Stimulated activated CD4-positive, alpha-beta T cell treated with anti-CD3 and anti-CD28 coated beads, Interleukin-2, amount 100 ng/mL, for 4 hours (primary cell): Measurements from ENCODE around the gene COL25A1.

Source experiments
- DNase-seq: peaks from one replicate; pipeline ENCODE4 v3.0.0-alpha.2; 2020; ENCODE audit warnings: low read depth

The COL25A1 gene

DNA sequence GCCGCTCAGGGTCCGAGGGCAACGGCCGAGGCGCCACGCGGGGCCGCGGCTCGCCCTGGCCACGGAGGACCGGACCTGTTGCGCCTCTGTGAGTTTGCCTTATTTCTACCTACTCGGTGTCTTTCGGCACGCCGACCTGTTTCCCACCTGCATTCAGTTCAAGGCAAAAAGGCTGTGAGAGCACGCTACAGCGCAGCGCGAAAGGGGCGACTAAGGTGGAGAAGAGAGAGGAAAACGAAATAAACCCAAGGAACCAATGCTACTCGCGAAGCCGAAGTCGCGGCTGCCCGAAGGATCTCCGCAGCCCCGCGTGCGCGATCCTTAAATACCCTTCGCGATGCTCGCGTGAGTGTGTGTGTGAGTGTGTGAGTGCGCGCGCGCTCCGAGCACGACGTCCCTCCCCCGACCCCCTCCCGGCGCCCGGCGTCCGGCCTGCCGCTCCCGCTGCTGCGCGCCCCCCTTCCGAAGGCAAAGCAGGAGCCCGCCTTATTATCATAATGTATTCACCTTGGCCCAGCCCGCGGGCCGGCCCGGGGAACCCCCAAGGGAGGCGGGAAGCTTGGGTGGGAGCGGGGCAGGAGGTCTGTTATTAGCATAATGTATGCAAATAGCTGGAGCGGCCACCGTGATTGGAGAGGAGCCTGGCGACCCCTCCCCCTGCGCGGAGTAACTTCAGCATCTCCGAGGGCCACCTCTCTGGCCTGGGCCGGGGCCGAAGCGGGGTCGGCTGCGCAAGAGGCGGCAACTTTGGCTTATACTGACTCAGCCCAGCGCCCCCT lies at the start of gene COL25A1:
TSS of gene COL25A1 (minus strand) at position 298 of the 779 bp plus-strand sequence.
- DNase-seq, result peak; percentile 26

DNA sequence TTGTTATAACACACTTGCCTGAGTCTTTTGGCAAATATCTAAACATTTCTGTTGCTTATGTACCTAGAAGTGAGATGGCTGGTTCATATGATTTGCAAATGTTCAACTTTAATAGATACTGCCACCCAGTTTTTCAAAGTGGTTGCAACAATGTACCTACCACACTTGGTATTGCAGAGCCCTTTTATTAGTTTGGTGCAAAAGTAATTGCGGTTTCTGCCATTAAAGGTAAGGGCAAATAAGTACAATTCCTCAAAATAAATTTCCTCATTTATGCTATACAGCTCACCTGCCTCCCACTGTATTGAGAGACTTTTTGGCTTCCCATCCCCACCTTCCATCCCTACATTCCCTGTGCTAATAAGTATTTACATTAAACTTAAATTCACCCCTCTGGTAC lies 47.7 kb upstream of the COL25A1 start:
- DNase-seq, result no peak

- DNase-seq, result no peak
Observed at GRCh38 chr4:109334129-109335105, 32.0 kb upstream of the COL25A1 start.

DNA sequence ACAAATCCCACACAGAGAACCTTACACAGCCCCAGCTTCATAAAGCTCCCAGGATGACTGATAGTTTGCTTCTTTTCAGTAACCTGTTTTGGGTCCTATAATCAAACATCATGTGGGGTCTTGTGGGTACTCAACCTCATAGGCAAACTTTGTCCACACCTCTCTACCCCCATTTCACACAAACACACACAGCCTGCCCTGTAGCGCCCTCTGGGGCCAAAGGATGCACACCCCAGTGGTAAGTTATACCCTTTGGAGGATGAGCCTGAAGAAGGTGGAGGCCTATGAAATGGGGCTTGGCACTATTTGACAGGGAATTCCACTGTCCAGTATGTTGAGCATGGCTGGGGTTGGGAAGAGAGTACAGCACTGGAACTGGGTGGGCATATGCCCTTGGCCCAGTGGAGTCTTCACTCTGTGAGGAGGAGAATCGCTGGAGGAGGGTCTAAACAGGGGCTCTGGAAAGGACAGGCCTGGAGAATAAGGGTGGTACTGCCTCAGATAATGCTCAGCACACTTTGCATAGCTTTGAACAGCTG lies 30.5 kb upstream of the COL25A1 start:
- no peak for DNase-seq

DNA sequence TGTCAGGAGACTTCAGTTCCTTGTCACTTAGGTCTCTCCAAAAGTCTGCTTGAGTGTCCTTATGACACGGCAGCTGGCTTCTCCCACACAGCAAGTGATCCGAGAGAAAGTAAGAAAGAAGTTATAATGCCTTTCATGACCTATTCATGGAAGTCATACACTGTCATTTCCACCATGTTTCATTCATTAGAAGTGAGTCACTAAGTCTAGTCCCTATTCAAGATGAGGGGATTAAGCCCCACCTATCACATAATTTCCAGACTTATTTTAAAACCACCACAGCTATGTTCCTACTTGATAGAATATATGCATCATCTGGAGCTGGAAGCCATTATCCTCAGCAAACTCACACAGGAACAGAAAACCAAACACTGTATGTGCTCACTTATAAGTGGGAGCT lies 25.2 kb upstream of the COL25A1 start:
- DNase-seq, result no peak

GRCh38 chr4:109325698-109326097 lies 23.2 kb upstream of the COL25A1 start:
- no peak for DNase-seq

DNA sequence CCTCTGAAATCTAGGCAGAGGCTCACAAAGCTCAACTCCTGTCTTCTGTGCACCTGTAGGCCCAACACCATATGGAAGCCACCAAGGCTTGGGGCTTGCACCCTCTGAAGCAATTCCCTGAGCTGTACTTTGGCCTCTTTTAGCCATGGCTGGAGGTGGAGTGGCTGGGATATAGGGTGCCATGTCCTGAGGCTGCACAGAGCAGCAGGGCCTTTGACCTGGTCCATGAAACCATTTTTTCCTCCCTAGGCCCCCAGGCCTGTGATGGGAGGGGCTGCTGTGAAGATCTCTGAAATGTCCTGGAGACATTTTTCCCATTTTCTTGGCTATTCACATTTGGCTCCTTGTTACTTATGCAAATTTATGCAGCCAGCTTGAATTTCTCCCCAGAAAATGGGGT lies 20.9 kb upstream of the COL25A1 start:
- no peak for DNase-seq

DNA sequence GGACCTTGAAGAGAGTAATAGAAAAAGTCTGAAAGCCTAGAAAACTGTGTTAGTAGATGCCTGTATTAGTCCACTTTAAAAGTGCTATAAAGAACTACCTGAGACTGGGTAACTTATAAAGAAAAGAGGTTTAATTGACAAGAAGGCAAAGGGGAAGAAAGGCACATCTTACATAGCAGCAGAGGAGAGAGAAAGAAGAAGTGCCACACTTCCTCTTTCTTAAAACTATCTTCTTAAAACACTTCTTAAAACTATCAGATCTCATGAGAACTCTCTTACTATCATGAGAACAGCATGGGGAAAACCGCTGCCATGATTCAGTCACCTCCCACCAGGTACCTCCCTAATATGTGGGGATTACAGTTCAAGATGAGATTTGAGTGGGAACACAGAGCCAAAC lies 18.8 kb upstream of the COL25A1 start:
- DNase-seq, result no peak

GRCh38 chr4:109319684-109320083 lies 17.2 kb upstream of the COL25A1 start:
- DNase-seq, result no peak

GRCh38 chr4:109319156-109319555 lies 16.7 kb upstream of the COL25A1 start:
- no peak for DNase-seq

GRCh38 chr4:109315818-109316217 lies 13.4 kb upstream of the COL25A1 start:
- DNase-seq, result no peak

DNA sequence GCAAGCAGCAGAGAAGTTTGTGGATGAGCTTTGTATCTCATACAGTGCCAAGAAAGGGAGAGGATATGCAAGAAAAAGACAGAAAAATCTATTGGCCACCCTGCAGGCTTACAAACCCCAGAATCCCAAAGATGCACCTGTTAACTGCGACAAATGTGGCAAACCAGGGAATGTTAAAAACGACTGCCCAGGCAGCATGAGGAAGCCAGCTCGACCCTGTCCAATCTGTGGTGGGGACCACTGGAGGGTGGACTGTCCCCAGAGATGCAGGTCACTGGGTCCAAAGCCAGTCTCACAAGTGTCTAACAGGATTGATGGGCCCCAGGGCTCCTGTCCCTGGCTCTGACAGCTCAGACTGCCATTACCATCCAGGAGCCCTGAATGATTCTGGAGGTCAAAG lies 12.9 kb upstream of the COL25A1 start:
- DNase-seq, result no peak

GRCh38 chr4:109313168-109314133 lies 11.0 kb upstream of the COL25A1 start:
- DNase-seq, result no peak

DNA sequence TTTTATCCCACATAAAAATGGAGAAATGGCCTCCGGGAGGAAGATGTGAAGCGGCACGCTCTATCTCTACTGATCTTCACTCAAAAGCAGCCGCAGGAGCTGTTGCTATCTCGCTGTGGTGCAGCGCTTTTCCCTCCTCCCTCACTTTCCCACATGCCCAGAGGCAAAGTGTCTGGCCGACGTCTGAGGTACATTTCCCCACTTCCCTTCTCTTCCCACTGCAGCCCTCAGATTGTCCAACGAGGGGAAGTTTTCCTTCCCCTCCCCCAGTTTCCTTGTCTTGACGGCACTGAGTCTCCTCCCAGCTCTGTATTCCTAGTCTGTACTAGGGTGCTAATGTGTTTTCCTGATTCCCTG lies 660 bp upstream of the COL25A1 start:
- no peak for DNase-seq

DNA sequence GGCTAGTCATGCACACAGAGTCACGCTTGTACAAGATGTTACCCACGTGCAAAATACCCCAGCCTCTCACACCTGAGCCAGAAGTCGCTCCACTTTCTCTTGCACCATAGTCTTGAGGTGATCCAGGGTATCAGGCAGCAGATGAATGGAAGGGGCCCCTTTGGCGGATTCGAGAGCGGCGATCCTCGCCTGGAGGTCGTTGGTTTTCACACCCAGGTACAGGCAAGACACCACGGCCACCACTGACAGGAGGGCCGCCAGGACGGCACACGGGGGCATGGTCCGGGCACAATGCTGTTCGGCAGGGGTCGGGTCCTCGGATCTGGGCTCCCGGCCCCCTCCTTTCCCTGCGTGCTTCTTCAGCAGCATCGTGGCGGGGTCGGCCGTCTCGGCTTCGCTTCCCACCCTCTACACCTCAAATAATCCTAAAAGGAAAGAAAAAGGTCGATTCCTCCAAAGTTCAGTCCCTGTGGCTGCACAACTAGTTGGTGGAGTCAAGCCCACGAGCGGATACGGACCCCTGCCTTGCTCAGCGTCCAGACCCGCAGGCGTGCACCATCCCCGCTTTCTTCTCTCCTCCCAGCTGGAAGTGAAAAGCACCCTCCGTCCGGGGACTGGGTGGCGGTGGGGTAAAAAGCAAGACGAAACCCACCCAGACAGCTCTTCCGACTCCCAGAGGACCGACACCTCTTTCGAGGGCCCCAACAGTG lies 652 bp downstream of the COL25A1 start:
- no peak for DNase-seq

GRCh38 chr4:109298279-109299010 lies 4.0 kb downstream of the COL25A1 start:
- no peak for DNase-seq

DNA sequence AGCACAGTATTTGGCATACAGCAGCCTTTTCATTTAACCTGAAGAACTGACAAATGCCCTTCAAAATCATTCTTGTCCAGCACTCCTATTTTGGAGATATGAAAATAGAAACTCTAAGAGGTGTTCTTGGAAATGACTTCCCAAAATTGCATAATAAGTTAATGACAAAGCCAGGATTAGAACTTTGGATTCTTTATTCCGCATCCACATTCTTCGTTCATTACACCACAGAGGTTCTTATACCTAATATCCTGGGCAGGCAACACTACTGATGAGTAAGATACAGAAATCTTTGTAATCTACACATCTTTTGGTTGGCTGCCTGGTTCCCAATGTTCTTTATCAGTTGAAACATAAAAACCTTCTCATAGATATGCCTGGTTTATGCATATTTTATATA lies 5.9 kb downstream of the COL25A1 start:
- no peak for DNase-seq

DNA sequence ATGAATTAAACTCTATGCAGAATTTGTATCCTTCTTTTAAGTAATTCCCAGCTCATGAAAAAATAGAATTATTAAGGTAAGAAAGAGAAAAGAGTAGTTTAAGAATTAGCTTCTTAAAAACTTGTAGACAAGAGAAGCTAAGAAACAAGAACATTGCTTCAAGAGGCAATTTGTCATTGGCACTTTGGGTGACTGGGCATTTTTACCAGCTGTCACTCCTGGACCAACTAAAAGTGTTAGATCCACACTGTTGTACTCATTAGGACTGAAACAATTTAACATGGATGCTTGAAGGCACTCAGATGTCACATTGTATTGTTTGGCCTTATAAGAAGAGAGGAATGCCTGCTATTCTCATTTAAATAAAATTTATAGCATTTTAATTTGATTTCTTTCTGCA lies 7.4 kb downstream of the COL25A1 start:
- no peak for DNase-seq

GRCh38 chr4:109294468-109295020 lies 7.9 kb downstream of the COL25A1 start:
- no peak for DNase-seq

DNA sequence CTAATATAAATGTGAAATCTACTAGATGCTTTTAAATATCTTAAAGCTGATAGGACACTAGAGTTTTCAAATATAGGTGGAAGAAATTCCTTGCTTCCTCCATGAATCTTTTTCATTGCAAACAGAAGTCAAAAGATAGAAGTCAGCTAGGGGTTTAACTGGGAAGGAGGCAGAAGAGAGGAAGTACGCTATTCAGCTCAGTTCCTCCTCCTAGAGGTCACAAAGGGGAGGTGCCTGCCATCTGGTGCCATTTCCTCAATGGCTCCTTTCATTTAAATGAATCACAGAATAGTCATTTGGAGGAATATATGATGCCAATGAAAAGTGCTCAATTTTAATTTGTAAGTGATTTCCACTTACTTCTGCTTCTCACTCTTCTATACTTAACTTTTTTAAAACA lies 8.5 kb downstream of the COL25A1 start:
- DNase-seq, result no peak
